ENCODE results near the gene EHMT1.

The EHMT1 gene

DNA sequence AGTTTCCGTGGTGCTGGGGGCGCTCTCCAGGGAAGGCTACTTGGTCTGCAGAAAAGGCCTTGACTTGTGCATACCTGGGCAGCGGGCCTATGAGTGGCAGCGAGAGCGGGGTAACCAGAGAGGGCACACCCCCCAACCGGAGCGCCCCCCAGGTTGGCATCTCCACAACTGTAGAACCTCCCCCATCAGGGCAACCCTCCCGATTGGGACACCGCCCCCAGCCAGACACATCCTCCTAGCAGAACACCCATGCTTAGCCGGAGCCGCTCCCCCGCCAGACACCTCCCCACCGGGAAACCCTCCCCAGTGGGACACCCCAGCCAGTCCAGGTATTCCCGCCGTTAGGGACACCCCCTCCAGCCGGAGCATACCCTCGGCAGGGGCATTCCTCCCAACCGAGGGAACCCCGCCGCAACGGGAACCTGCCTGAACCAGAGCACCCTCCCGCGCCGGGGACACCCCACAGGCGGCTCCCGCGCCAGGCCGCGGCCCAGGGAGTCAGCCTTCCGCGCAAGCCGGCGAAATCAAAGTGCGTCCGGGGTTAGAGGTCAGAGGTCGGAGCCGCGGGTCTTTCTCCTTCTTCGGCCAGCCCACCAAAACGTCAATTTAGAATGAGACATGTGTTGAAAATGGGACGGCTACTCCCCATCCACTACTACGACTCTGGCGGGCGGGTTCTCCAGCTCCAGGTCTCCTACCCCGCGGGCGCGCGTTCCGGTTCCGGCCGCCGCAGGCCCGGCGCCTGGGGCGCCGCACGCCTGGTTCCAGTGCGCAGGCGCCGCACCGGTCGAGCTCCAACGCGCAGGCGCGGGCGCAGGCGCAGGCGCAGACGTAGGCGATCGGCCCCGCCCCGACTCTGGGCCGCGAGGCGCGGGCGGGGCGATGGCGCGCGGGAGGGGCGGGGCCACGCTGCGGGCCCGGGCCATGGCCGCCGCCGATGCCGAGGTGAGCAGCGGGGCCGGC, at the start of gene EHMT1:
TSS of gene EHMT1 (plus strand) at position 901 of the 963 bp plus-strand sequence. CDS start at position 925, 24 bp downstream.
- FAIRE-seq: no peak
- peak; percentile 24 for TF ChIP-seq POLR2A (IDR thresholded peaks at IDR 0.05; ENCODE audit: low read depth, low read length)
- DNase-seq (ENCODE audit: insufficient read length, low spot score): peak; percentile 96

GRCh38 chr9:137569609-137570203, 49.1 kb upstream of the EHMT1 start:
- TF ChIP-seq POLR2A (IDR thresholded peaks at IDR 0.05; ENCODE audit: low read depth, low read length): no peak
- FAIRE-seq: no peak
- no peak for DNase-seq (ENCODE audit: insufficient read length, low spot score)

DNA sequence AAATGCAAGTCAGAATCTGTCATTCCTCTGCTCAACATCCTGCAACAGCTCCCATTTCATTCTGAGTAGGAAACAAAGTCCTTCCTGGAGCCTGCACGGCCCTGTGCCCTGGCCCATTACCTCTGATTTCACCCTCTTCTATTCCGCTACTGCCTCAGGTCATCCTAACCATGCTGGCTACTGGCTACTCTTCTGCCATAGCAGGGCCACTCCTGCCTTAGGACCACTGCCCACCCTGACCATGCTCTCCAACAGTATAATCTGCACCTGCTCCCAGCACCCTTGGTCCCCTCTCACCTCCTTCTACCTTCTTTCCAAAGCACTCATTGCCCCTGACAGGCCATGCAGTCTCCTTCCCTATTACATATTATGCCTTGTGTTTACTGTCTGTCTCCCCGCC, 48.2 kb upstream of the EHMT1 start:
- no peak for FAIRE-seq
- DNase-seq (ENCODE audit: insufficient read length, low spot score): no peak

DNA sequence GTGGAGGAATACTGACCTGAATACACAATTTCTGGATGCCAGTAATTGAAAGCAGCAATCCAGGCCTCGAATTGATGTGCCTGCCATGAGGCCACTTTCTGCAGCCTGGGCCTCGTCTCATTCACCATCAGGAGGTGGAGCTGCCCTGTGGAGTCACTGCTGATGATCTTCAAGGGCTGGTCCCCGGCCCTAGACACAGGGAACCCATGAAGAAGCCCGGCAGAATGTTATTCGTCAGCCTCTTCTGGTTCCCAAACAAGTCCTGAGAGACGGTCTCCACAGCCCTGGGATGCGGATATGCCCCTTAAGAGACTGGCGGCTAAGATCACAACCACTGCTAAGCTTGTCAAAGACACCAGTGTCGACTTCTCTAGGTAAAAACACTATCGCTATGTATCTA, 44.6 kb upstream of the EHMT1 start:
- TF ChIP-seq POLR2A (IDR thresholded peaks at IDR 0.05; ENCODE audit: low read depth, low read length): no peak
- no peak for DNase-seq (ENCODE audit: insufficient read length, low spot score)
- FAIRE-seq: no peak

More for the DNA sequence above, 48.2 kb upstream of the EHMT1 start:
- TF ChIP-seq POLR2A (IDR thresholded peaks at IDR 0.05; ENCODE audit: low read depth, low read length): no peak

DNA sequence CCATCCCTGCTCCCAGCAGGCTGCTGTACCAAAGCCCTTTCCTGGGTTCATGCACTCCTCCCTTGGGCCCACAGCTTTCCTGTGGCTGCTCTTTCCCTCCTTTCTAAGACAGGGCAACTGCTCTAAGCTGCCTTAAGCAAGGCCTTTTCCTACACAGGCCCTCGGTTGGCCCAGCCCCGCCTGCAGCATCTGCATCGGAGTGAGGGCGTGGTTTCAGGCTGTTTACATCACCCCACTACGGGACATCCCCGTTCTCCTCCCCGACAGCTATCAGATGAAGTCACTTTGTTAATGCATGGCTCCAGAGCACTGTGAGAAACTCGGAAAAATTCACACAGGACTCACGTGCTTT, 43.5 kb upstream of the EHMT1 start:
- FAIRE-seq: no peak
- TF ChIP-seq POLR2A (IDR thresholded peaks at IDR 0.05; ENCODE audit: low read depth, low read length): no peak
- no peak for DNase-seq (ENCODE audit: insufficient read length, low spot score)

DNA sequence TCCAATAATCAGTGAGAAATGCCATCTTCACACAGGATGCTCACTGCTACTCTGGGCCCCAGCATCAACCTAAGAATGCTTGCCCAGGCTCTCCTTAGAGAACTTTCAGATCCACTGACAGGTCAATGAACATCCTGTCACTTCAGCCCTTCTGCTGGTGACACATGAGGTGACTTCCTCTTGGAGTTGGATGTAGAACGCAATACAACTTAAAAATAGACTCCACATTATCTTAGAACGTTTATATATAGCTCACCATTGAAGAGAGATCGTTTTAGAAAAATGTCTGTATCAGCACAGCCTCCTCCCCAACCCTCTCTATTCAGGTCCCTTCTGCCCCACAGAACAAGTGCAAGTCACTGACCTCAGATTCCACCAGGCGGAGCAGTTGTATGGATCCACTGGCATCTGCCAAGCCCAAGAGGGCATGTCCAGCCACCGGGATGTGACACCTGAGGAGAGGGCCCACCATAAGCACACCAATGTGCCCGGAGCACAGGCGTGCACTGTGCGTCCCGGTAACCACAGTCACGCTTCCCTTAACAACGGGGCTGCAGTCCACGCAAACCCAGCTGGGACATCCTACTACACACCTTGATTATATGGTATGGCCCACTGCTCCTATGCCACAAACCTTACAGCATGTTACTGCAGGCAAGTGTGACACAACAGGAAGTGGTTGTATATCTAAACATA, 42.9 kb upstream of the EHMT1 start:
- DNase-seq (ENCODE audit: insufficient read length, low spot score) (no peak), FAIRE-seq (no peak)
- no peak for TF ChIP-seq POLR2A (IDR thresholded peaks at IDR 0.05; ENCODE audit: low read depth, low read length)

DNA sequence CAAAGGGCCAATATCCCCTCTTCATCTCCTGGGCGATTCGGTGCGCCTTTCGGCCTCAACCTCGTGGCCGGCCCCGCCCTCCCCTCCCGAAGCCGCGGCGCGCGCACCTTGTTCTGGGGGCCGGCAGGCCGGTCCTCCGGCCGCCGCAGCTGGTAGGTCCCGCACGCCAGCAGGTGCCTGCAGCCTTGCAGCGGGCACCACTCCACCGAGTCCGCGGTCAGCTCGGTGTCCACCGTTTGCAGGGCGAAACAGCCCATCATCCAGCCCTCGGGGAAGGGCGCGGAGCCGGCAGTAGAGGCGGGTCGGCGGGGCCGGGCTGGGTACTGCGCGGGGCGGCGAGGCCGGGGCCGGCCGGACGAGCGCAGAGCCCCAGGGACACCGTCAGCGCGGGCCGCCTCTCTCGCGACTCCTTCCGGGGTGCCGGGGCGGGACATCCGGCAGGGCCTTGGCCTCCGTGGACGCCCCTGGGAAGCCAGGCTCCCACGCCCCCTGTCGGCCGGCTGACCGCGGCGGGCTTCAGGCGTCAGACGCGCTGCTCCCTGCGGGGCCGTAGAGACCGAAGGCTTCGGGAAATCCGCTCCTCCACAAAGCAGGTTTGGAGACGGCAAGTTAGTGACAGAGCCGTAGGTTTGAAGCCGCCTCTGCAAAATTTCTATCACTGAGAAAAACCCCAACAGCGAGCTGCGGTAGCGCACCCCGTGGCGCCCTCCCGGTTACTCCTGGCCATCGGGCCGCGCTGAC, 40.1 kb upstream of the EHMT1 start, which contains the start of gene DPH7:
TSS of gene DPH7 (minus strand) at position 408 of the 741 bp plus-strand sequence. CDS start at position 260, 148 bp downstream.
- FAIRE-seq (no peak), DNase-seq (ENCODE audit: insufficient read length, low spot score) (peak; percentile 99)
- peak; percentile 69 for TF ChIP-seq POLR2A (IDR thresholded peaks at IDR 0.05; ENCODE audit: low read depth, low read length)

- FAIRE-seq: no peak
- TF ChIP-seq POLR2A (IDR thresholded peaks at IDR 0.05; ENCODE audit: low read depth, low read length): no peak
- no peak for DNase-seq (ENCODE audit: insufficient read length, low spot score)
These were observed 39.6 kb upstream of the EHMT1 start for GRCh38 chr9:137579259-137579604.

DNA sequence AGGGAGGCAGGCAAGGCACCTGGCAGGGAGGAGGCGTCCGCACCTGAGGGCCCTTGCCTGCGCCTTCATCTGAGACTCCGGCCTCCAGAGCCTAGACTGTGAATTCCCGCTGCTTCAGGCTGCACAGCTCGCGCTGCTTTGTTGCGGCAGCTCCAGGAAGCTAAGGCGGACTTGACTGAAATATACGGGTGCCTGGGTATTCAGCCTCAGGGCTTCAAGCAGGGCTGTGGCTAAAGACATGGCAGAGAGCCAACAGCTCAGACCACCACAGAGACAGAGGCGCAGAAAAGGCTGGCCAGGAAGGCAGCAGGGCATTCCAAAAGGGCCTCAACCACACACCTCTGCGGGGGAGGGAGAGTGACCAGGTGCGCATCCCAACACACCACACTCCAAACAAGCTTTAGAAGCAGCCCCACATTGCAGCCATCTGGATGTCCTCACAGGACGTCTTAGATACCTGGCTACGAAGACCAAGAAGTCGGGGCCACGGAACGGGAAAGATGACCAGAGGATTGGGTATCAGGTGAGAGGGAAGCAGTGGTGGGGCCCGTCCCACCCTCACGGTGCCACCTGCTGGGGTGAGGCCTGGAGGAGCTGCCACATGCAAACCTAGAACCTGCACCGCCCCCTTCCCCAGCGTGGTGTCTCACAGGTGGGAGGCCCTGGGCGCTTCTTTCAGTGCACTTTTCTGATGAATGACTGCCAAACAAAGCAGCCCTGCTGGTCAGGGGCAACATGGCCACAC, 38.4 kb upstream of the EHMT1 start:
- no peak for FAIRE-seq
- no peak for DNase-seq (ENCODE audit: insufficient read length, low spot score)
- no peak for TF ChIP-seq POLR2A (IDR thresholded peaks at IDR 0.05; ENCODE audit: low read depth, low read length)

DNA sequence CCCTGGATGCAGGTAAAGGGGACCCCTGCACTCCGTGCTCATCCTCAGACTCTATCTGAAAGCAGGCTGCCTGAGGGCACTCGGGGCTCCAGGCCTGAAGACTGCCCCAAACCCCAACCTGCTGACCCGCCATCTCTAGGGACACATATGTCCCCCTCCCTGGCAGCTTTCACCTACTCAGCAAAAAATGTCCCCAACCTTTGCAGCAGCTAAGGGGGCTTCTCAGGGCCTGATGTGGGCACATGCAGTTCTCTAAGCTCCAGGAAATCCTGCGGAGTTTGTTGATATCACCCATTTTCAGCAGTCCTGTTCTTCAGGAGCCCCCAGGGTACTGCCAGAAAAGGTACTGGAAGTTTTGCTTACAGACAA, 37.9 kb upstream of the EHMT1 start:
- no peak for FAIRE-seq
- TF ChIP-seq POLR2A (IDR thresholded peaks at IDR 0.05; ENCODE audit: low read depth, low read length): no peak
- no peak for DNase-seq (ENCODE audit: insufficient read length, low spot score)

DNA sequence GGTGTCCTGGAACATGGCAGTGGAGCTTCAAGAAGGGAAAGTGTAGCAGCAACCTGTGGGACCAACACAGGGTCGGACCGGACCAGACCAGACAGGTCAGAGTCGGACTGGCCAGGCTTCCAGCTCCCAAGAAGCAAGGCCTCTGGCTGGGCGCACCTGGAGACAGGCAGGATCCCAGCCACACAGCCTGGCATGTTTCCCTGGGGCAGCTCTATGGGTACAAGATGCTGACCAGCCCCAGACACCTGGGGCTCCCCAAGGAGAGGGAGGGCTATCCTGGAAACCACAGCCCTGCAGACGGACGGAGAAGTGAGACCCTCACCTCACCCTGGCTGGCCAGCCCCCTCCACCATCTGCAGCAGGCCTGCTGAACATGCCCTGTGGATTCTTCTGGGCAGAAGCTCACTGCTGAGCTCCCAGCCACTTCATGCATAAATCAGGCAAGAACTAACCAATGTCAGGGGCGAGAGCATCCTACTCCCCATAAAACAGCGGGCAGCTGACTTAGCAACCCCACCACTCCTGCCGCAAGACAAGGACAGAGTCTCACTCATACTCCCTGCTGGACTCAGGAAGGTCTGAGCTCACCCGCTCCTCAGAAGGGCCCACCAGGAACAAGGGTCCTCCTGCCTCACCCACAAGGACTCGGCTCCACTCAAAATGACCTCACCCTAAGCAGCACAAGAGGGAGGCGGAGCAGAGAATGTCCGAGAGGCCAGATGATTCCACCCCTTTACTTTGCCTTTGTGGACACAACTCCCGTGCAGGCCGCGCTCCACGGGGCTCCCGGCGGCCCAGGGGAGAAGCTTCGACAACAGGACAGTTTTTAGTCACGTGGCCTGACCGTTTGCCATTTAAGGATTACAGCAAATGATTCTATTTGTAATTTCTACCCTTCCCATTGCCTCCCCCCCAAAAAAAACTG, 37.2 kb upstream of the EHMT1 start:
- no peak for FAIRE-seq
- no peak for DNase-seq (ENCODE audit: insufficient read length, low spot score)
- TF ChIP-seq POLR2A (IDR thresholded peaks at IDR 0.05; ENCODE audit: low read depth, low read length): no peak

- DNase-seq (ENCODE audit: insufficient read length, low spot score) (peak; percentile 51), FAIRE-seq (no peak)
- no peak for TF ChIP-seq POLR2A (IDR thresholded peaks at IDR 0.05; ENCODE audit: low read depth, low read length)
These were observed 36.4 kb upstream of the EHMT1 start for GRCh38 chr9:137582286-137582860.
